Breast epithelium (tissue), 4 donors: ENCODE results near the gene DACT2. TPM values are rescaled to one million over a fixed set of nuclear protein-coding genes. Genes with fewer than 3 reads are reported as not detected.

Source experiments
- DNase-seq, 2 donors: peaks; one replicate each; pipeline ENCODE4 v3.0.0-alpha.2; 2019; ENCODE audit warnings: low spot score in 2 of 2
- H3K27ac ChIP-seq, 2 donors: fragments of 200-600 bp; sonication (generic) in 1 of 2; one replicate each; pipeline ENCODE4 v1.5.1; 2016 to 2019; ENCODE audit warnings: mild to moderate bottlenecking in 1 of 2
- H3K27me3 ChIP-seq, 2 donors: fragments of 200-600 bp; sonication (generic) in 1 of 2; one replicate each; pipeline versions ENCODE4 v1.5.1 to v1.6.0; 2017 to 2019; ENCODE audit warnings: control low read depth in 1 of 2, mild to moderate bottlenecking in 1 of 2
- H3K36me3 ChIP-seq: fragments of 200-600 bp; one replicate; pipeline ENCODE4 v1.5.1; 2019
- H3K4me1 ChIP-seq, 2 donors: fragments of 200-600 bp; sonication (generic); one replicate each; pipeline ENCODE4 v1.5.1; 2016 to 2019; ENCODE audit warnings: control low read depth in 1 of 2
- H3K4me3 ChIP-seq, 3 donors: fragments of 200-600 bp; sonication (generic); 1 replicate in 2 of 3; 2 replicates in 1 of 3; pipeline ENCODE4 v1.5.1; 2016 to 2019; ENCODE audit warnings: mild to moderate bottlenecking in 3 of 3, moderate library complexity in 2 of 3
- H3K9me3 ChIP-seq, 2 donors: fragments of 200-600 bp; sonication (generic) in 1 of 2; one replicate each; pipeline ENCODE4 v1.5.1; 2016 to 2019; ENCODE audit warnings: control low read depth in 1 of 2
- CTCF ChIP-seq, 3 donors: fragments of 450-650 bp; IDR thresholded peaks; one replicate each; pipeline ENCODE4 v1.5.1; 2016 to 2017; ENCODE audit warnings: antibody characterized with exemption in 3 of 3, mild to moderate bottlenecking in 3 of 3, moderate library complexity in 3 of 3
- POLR2A ChIP-seq: fragments of 450-650 bp; IDR thresholded peaks from one replicate; pipeline ENCODE4 v1.6.1; 2016; ENCODE audit warnings: antibody characterized with exemption, mild to moderate bottlenecking, moderate library complexity
- POLR2AphosphoS5 ChIP-seq, 3 donors: sonication (generic); formaldehyde crosslinking; IDR thresholded peaks; one replicate each; pipeline ENCODE4 v1.6.1; 2017; ENCODE audit warnings: antibody characterized with exemption in 3 of 3
- intact Hi-C: fragments of 100-400 bp; cut with DNase I; formaldehyde crosslinking; loops from one replicate; pipeline ENCODE4 v1.15.1; 2023; ENCODE audit warnings: low total_unique reads
- total RNA-seq, 3 donors: library from RNA; depleted of rRNA; stranded (reverse); fragments of >200 nt; gene quantifications; one replicate each; pipeline ENCODE4 v1.1.0, GENCODE V29; 2016

DACT2 gene
- total RNA-seq, 3 donors from 2014 or later = 0.32 to 1.0 TPM; not detected in 1

- Histone ChIP-seq H3K27ac (no peak overlapping the region), H3K9me3 (no peaks in the 10 kb centered on the region), H3K27me3 (peaks cover 0 to 10% of the 10 kb centered on the region in 2 donors), H3K4me3 (no peak overlapping the region), H3K36me3 (no peaks in the 10 kb centered on the region), H3K4me1 (no peaks in the 10 kb centered on the region)
- no peak for DNase-seq
- no peak for TF ChIP-seq POLR2A
- no peak for TF ChIP-seq POLR2AphosphoS5 (IDR thresholded peaks at IDR 0.05)
- intact Hi-C loops = no loop called here
Observed at GRCh38 chr6:168341280-168341900, 21.8 kb upstream of the DACT2 start.

- H3K4me1 ChIP-seq = no peaks in the 10 kb centered on the region
- intact Hi-C loops = no loop called here
- peaks cover 0 to 7% of the 10 kb centered on the region in 2 donors for H3K27me3 ChIP-seq
- no peaks in the 10 kb centered on the region for H3K36me3 ChIP-seq
- no peaks in the 10 kb centered on the region for H3K9me3 ChIP-seq
- no peak for DNase-seq
- TF ChIP-seq CTCF (IDR thresholded peaks at IDR 0.05) (no peak), POLR2AphosphoS5 (IDR thresholded peaks at IDR 0.05) (no peak), POLR2A (no peak)
- H3K27ac ChIP-seq = no peak overlapping the region
- no peak overlapping the region for H3K4me3 ChIP-seq
Observed at GRCh38 chr6:168340819-168341218, 21.2 kb upstream of the DACT2 start.

- no peak for DNase-seq
- Histone ChIP-seq H3K4me3 (no peak overlapping the region), H3K36me3 (no peaks in the 10 kb centered on the region), H3K27ac (no peak overlapping the region), H3K27me3 (no peaks in the 10 kb centered on the region), H3K4me1 (no peaks in the 10 kb centered on the region), H3K9me3 (no peaks in the 10 kb centered on the region)
- TF ChIP-seq CTCF (IDR thresholded peaks at IDR 0.05) (no peak), POLR2AphosphoS5 (IDR thresholded peaks at IDR 0.05) (no peak), POLR2A (no peak)
- intact Hi-C loops = no loop called here
Observed at GRCh38 chr6:168338777-168339176, 19.2 kb upstream of the DACT2 start.

GRCh38 chr6:168336967-168337366 lies 17.4 kb upstream of the DACT2 start:
- H3K27ac ChIP-seq = no peak overlapping the region
- no peak for TF ChIP-seq POLR2AphosphoS5 (IDR thresholded peaks at IDR 0.05)
- no peak for TF ChIP-seq CTCF (IDR thresholded peaks at IDR 0.05)
- TF ChIP-seq POLR2A = no peak
- H3K36me3 ChIP-seq = no peaks in the 10 kb centered on the region
- no peaks in the 10 kb centered on the region for H3K9me3 ChIP-seq
- intact Hi-C loops = no loop called here
- H3K27me3 ChIP-seq = no peaks in the 10 kb centered on the region
- no peak for DNase-seq
- no peaks in the 10 kb centered on the region for H3K4me1 ChIP-seq
- H3K4me3 ChIP-seq = no peak overlapping the region

GRCh38 chr6:168333989-168334388 lies 14.4 kb upstream of the DACT2 start:
- H3K27ac ChIP-seq = no peak overlapping the region
- H3K4me3 ChIP-seq = no peak overlapping the region

More at GRCh38 chr6:168333989-168334388, 14.4 kb upstream of the DACT2 start:
- no peaks in the 10 kb centered on the region for H3K4me1 ChIP-seq
- DNase-seq = no peak
- H3K9me3 ChIP-seq = no peaks in the 10 kb centered on the region
- intact Hi-C loops = no loop called here
- no peaks in the 10 kb centered on the region for H3K27me3 ChIP-seq
- H3K36me3 ChIP-seq = no peaks in the 10 kb centered on the region
- TF ChIP-seq POLR2A = no peak
- no peak for TF ChIP-seq POLR2AphosphoS5 (IDR thresholded peaks at IDR 0.05)
- TF ChIP-seq CTCF (IDR thresholded peaks at IDR 0.05) = no peak
